Measurements from ENCODE around the gene MTRF1L. TPM values are rescaled to one million over a fixed set of nuclear protein-coding genes. Genes with fewer than 3 reads are reported as not detected.
"Not testable (repeated sequence)": the region's sequence is repeated elsewhere in the genome, so short reads cannot be mapped to it uniquely, and the experiment has no call there.

The MTRF1L gene
- total RNA-seq, 1 experiment from 2014 or later, result 26.5 TPM

DNA sequence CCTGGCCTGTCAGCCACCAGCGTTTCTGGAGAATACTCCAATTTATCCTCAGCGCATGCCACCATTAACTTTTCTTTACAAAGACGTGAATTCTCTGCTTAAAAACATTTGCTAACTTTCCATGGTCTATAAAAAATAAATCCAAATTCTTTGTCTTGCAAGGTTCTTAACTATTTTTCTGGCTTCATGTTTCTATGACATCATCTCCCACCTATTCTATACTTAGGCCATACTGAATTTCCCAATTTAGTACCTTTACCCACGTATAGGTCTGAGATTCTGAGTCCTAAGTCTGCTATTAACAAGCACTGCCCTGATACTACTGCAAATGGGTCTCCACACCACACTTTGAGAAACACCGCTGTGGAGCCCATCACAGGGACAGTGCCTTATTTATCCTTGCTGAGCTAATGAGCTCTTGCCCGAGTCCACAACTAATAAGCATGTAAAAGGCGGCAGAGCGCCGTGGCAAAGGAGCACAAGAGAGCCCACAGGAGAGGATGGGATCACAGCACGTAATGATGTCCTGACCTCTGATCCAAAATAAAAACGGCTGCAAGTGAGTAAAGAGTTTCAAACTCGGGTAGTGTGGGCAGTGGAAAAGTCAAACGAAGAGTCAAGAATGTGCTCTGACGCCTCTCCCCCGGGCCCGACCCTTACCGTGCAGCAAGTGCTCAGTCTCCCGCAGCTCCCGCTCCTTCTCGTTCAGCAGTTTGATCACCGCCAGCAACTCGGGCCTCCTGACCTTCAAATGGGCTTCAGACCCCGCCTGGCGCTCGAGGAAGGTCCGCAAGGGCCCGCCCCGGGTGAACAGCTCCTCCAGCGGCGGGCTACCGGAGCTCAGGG, 519 bp downstream of the MTRF1L start:
- H3K27me3 Mint-ChIP-seq (ENCODE audit: low read depth), result no peaks in the 10 kb centered on the region
- Histone ChIP-seq H4K8ac (replicated peaks; ENCODE audit: insufficient read length, low read depth, low read length) (no peak overlapping the region), H2AFZ (ENCODE audit: low read length) (no peak overlapping the region), H3K23ac (ENCODE audit: insufficient read length, low read depth, low read length) (no peak overlapping the region), H3K9me3 (ENCODE audit: control insufficient read depth, low read depth, low read length) (no peaks in the 10 kb centered on the region), H2BK20ac (ENCODE audit: low read depth, low read length, poor library complexity, severe bottlenecking) (no peak overlapping the region), H2BK5ac (ENCODE audit: insufficient read length, low read length) (no peak overlapping the region), H3K18ac (ENCODE audit: insufficient read length, low read depth, low read length) (no peak overlapping the region), H4K5ac (ENCODE audit: insufficient read length, low read depth, low read length) (no peak overlapping the region), H3K79me1 (ENCODE audit: insufficient read depth, low read depth, low read length, poor library complexity, severe bottlenecking) (no peaks in the 10 kb centered on the region), H3K23me2 (ENCODE audit: insufficient read length, low read depth, low read length, poor library complexity, severe bottlenecking) (peaks cover 12% of the 10 kb centered on the region), H3K14ac (ENCODE audit: insufficient read depth, low read length) (peak overlapping the region; percentile 8; the same call in 1 of the 2 replicates), H4K20me1 (ENCODE audit: control insufficient read depth, insufficient read depth, insufficient read length) (no peaks in the 10 kb centered on the region), H2AK5ac (ENCODE audit: insufficient read length, low read length) (no peak overlapping the region), H2BK15ac (ENCODE audit: low read depth, low read length) (no peak overlapping the region), H3K27me3 (ENCODE audit: insufficient read depth, low read length) (no peaks in the 10 kb centered on the region), H3K9ac (ENCODE audit: extremely low read depth, insufficient read length, low read length) (peak overlapping the region; percentile 98), H3T11ph (ENCODE audit: low read length) (no peak overlapping the region), H3K4ac (ENCODE audit: low read depth, low read length) (no peak overlapping the region), H4K91ac (ENCODE audit: insufficient read length, low read depth, low read length) (no peak overlapping the region), H2BK12ac (ENCODE audit: insufficient read length, low read depth, low read length) (no peak overlapping the region), H3K56ac (ENCODE audit: insufficient read length, low read depth, low read length) (no peak overlapping the region), H3K79me2 (ENCODE audit: insufficient read depth, low read length) (peaks cover 15% of the 10 kb centered on the region; the same call in 1 of the 2 replicates), H2BK120ac (ENCODE audit: low read depth, low read length, poor library complexity, severe bottlenecking) (no peak overlapping the region), H3K4me1 (ENCODE audit: insufficient read depth, low read length) (no peaks in the 10 kb centered on the region), H3K4me2 (ENCODE audit: insufficient read depth, insufficient read length, low read length) (peak overlapping the region; percentile 98), H3K27ac (ENCODE audit: insufficient read length, low read depth, low read length) (peak overlapping the region; percentile 63)
- no CpG with 5 or more reads among the region's 31 CpGs for WGBS (ENCODE audit: extremely low coverage, insufficient read length, low lambda C conversion rate)
- H3K4me3 Mint-ChIP-seq, result peak overlapping the region; percentile 95 to 98
- H3K27ac Mint-ChIP-seq, result peak overlapping the region; percentile 85 to 98 (median 97)
- DNase-seq, result no peak
- TF ChIP-seq, protein P1, sequence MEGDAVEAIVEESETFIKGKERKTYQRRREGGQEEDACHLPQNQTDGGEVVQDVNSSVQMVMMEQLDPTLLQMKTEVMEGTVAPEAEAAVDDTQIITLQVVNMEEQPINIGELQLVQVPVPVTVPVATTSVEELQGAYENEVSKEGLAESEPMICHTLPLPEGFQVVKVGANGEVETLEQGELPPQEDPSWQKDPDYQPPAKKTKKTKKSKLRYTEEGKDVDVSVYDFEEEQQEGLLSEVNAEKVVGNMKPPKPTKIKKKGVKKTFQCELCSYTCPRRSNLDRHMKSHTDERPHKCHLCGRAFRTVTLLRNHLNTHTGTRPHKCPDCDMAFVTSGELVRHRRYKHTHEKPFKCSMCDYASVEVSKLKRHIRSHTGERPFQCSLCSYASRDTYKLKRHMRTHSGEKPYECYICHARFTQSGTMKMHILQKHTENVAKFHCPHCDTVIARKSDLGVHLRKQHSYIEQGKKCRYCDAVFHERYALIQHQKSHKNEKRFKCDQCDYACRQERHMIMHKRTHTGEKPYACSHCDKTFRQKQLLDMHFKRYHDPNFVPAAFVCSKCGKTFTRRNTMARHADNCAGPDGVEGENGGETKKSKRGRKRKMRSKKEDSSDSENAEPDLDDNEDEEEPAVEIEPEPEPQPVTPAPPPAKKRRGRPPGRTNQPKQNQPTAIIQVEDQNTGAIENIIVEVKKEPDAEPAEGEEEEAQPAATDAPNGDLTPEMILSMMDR (conservative IDR thresholded peaks at IDR 0.05), result no peak
- peaks cover 4 to 19% (median 15%) of the 10 kb centered on the region in 3 experiments; a peak in 5 of 7 replicates for H3K36me3 Mint-ChIP-seq (ENCODE audit: insufficient read depth in 1 of 3, low read depth in 3 of 3)
- peaks cover 19 to 22% of the 10 kb centered on the region in 2 experiments for H3K4me1 Mint-ChIP-seq
- no peaks in the 10 kb centered on the region for H3K9me3 Mint-ChIP-seq

GRCh38 chr6:153000790-153001189, 1.7 kb downstream of the MTRF1L start:
- Mint-ChIP-seq H3K36me3 (ENCODE audit: insufficient read depth in 1 of 3, low read depth in 3 of 3) (peaks cover 6 to 25% (median 21%) of the 10 kb centered on the region in 3 experiments; a peak in 5 of 7 replicates), H3K4me3 (peak overlapping the region; percentile 95 to 98), H3K4me1 (peaks cover 19 to 22% of the 10 kb centered on the region in 2 experiments)
- H3K9me3 ChIP-seq (ENCODE audit: control insufficient read depth, low read depth, low read length); H3K4ac ChIP-seq (ENCODE audit: low read depth, low read length); H3K27ac ChIP-seq (ENCODE audit: insufficient read length, low read depth, low read length); H4K5ac ChIP-seq (ENCODE audit: insufficient read length, low read depth, low read length); H2BK120ac ChIP-seq (ENCODE audit: low read depth, low read length, poor library complexity, severe bottlenecking); H3K18ac ChIP-seq (ENCODE audit: insufficient read length, low read depth, low read length); H4K8ac ChIP-seq (replicated peaks; ENCODE audit: insufficient read length, low read depth, low read length); DNase-seq; H2AFZ ChIP-seq (ENCODE audit: low read length); H3K27ac Mint-ChIP-seq; H3K23ac ChIP-seq (ENCODE audit: insufficient read length, low read depth, low read length); H3K9me3 Mint-ChIP-seq; H3K79me1 ChIP-seq (ENCODE audit: insufficient read depth, low read depth, low read length, poor library complexity, severe bottlenecking); H2BK5ac ChIP-seq (ENCODE audit: insufficient read length, low read length); H3T11ph ChIP-seq (ENCODE audit: low read length); H3K14ac ChIP-seq (ENCODE audit: insufficient read depth, low read length); H3K4me1 ChIP-seq (ENCODE audit: insufficient read depth, low read length); H3K27me3 ChIP-seq (ENCODE audit: insufficient read depth, low read length); H3K56ac ChIP-seq (ENCODE audit: insufficient read length, low read depth, low read length); H3K9ac ChIP-seq (ENCODE audit: extremely low read depth, insufficient read length, low read length); H4K20me1 ChIP-seq (ENCODE audit: control insufficient read depth, insufficient read depth, insufficient read length); H2BK12ac ChIP-seq (ENCODE audit: insufficient read length, low read depth, low read length); H4K91ac ChIP-seq (ENCODE audit: insufficient read length, low read depth, low read length); H3K27me3 Mint-ChIP-seq (ENCODE audit: low read depth); H2BK15ac ChIP-seq (ENCODE audit: low read depth, low read length); H2BK20ac ChIP-seq (ENCODE audit: low read depth, low read length, poor library complexity, severe bottlenecking); H2AK5ac ChIP-seq (ENCODE audit: insufficient read length, low read length): not testable (repeated sequence)
- peak overlapping the region; percentile 98 for H3K4me2 ChIP-seq (ENCODE audit: insufficient read depth, insufficient read length, low read length)
- peaks cover 15% of the 10 kb centered on the region; the same call in 1 of the 2 replicates for H3K79me2 ChIP-seq (ENCODE audit: insufficient read depth, low read length)
- no CpG with 5 or more reads among the region's 9 CpGs for WGBS (ENCODE audit: extremely low coverage, insufficient read length, low lambda C conversion rate)
- H3K23me2 ChIP-seq (ENCODE audit: insufficient read length, low read depth, low read length, poor library complexity, severe bottlenecking), result peaks cover 12% of the 10 kb centered on the region

Data from H9 (cell line).